HL-60 (cell line): ENCODE measurements around the gene RABGAP1L.

ENCODE experiments used
- CTCF ChIP-seq: IDR thresholded peaks from one replicate; pipeline ENCODE4 v1.5.1; 2011; ENCODE audit warnings: low read length, control low read depth, inconsistent platforms; ENCODE audit not compliant: insufficient read depth
- POLR2AphosphoS5 ChIP-seq: IDR thresholded peaks from 2 replicates; pipeline ENCODE4 v1.6.1; 2012; ENCODE audit warnings: low read depth
- SPI1 ChIP-seq: IDR thresholded peaks from 2 replicates; pipeline ENCODE4 v1.6.1; 2012; ENCODE audit warnings: low read depth, mild to moderate bottlenecking, borderline replicate concordance

GRCh38 chr1:174324939-174325338 is 165.6 kb downstream of the RABGAP1L start:
- no peak for TF ChIP-seq CTCF
- no peak for TF ChIP-seq POLR2AphosphoS5
- TF ChIP-seq SPI1 = no peak
